GM23338 (cell line): ENCODE data around the gene MOSMO. TPM values are rescaled to one million over a fixed set of nuclear protein-coding genes. Genes with fewer than 3 reads are reported as not detected.

Source experiments
- ATAC-seq: fragments of 200-7000 bp; cut with Tn5 transposase; 3 replicates; pipeline ENCODE4 v1.9.1; 2020
- DNase-seq: peaks from one replicate; pipeline ENCODE4 v3.0.0-alpha.2; 2015; ENCODE audit warnings: low spot score
- H2AFZ ChIP-seq: fragments of 200-600 bp; sonication (generic); 2 replicates; pipeline ENCODE4 v1.8.0; 2016; ENCODE audit warnings: antibody characterized with exemption, mild to moderate bottlenecking, moderate library complexity
- H3F3A ChIP-seq: fragments of 200-600 bp; sonication (generic); replicated peaks from 2 replicates; pipeline ENCODE4 v1.8.0; 2017; ENCODE audit warnings: antibody characterized with exemption, mixed run types, low read depth
- H3K27ac ChIP-seq: fragments of 200-600 bp; sonication (generic); 2 replicates; pipeline ENCODE4 v1.6.1; 2016; ENCODE audit warnings: low read depth
- H3K27me3 ChIP-seq: fragments of 200-600 bp; sonication (generic); 2 replicates; pipeline ENCODE4 v1.8.0; 2016; ENCODE audit warnings: mild to moderate bottlenecking, mixed run types, moderate library complexity; ENCODE audit not compliant: insufficient read depth
- H3K36me3 ChIP-seq: fragments of 200-600 bp; sonication (generic); 2 replicates; pipeline ENCODE4 v1.8.0; 2016; ENCODE audit warnings: mild to moderate bottlenecking; ENCODE audit not compliant: insufficient read depth
- H3K4me1 ChIP-seq: fragments of 200-600 bp; sonication (generic); 2 replicates; pipeline ENCODE4 v1.8.0; 2016; ENCODE audit warnings: mild to moderate bottlenecking, moderate library complexity; ENCODE audit not compliant: insufficient read depth
- H3K4me2 ChIP-seq: fragments of 200-600 bp; sonication (generic); 2 replicates; pipeline ENCODE4 v1.7.1; 2017; ENCODE audit warnings: mixed run types
- H3K4me3 ChIP-seq: fragments of 200-600 bp; sonication (generic); 2 replicates; pipeline ENCODE4 v1.6.1; 2016; ENCODE audit warnings: mixed run types
- H3K79me2 ChIP-seq: fragments of 200-600 bp; sonication (generic); replicated peaks from 2 replicates; pipeline ENCODE4 v1.8.0; 2017; ENCODE audit warnings: mild to moderate bottlenecking; ENCODE audit not compliant: insufficient read depth
- H3K9me2 ChIP-seq: fragments of 200-600 bp; sonication (generic); 2 replicates; pipeline ENCODE4 v1.8.0; 2017; ENCODE audit not compliant: insufficient read depth
- H4K20me1 ChIP-seq: fragments of 200-600 bp; sonication (generic); replicated peaks from 2 replicates; pipeline ENCODE4 v1.8.0; 2017; ENCODE audit warnings: mild to moderate bottlenecking; ENCODE audit not compliant: insufficient read depth
- H3K27ac Mint-ChIP-seq: 2 replicates; pipeline ENCODE4 v1.8.0; 2020; ENCODE audit warnings: inconsistent platforms, mild to moderate bottlenecking, moderate library complexity, mixed read lengths
- H3K27me3 Mint-ChIP-seq: 3 replicates; pipeline ENCODE4 v1.8.0; 2022; ENCODE audit warnings: low read depth, mild to moderate bottlenecking, moderate library complexity, mixed read lengths, inconsistent platforms; ENCODE audit not compliant: insufficient read depth, poor library complexity
- H3K36me3 Mint-ChIP-seq: 3 replicates; pipeline ENCODE4 v1.8.0; 2021; ENCODE audit warnings: low read depth, mild to moderate bottlenecking, inconsistent platforms, moderate library complexity, mixed read lengths
- H3K4me1 Mint-ChIP-seq: 3 replicates; pipeline ENCODE4 v1.8.0; 2020; ENCODE audit warnings: mild to moderate bottlenecking, inconsistent platforms, mixed read lengths
- H3K4me3 Mint-ChIP-seq: 3 replicates; pipeline ENCODE4 v1.8.0; 2021; ENCODE audit warnings: moderate library complexity, mild to moderate bottlenecking, inconsistent platforms, mixed read lengths
- H3K9me3 Mint-ChIP-seq: 3 replicates; pipeline ENCODE4 v1.8.0; 2020; ENCODE audit warnings: moderate library complexity, mild to moderate bottlenecking, inconsistent platforms, mixed read lengths
- CREB1 ChIP-seq: fragments of 250-450 bp; sonication (Bioruptor Pico); IDR thresholded peaks from 2 replicates; pipeline ENCODE4 v1.5.0; 2020; ENCODE audit warnings: low read depth, mild to moderate bottlenecking, moderate library complexity
- CTCF ChIP-seq, 2 experiments: fragments of 200-600 bp in 1 of 2; sonication (generic) in 1 of 2; conservative IDR thresholded peaks; 2 replicates each; pipeline versions ENCODE4 v1.5.1 to v1.6.1; 2016 to 2017; ENCODE audit warnings: antibody characterized with exemption in 2 of 2, low read depth in 2 of 2, mild to moderate bottlenecking in 2 of 2, moderate library complexity in 1 of 2
- EZH2 ChIP-seq: fragments of 200-600 bp; sonication (generic); IDR thresholded peaks from one replicate; pipeline ENCODE4 v1.8.0; 2017; ENCODE audit warnings: antibody characterized with exemption, mild to moderate bottlenecking, low read depth; ENCODE audit not compliant: unreplicated experiment
- EZH2phosphoT487 ChIP-seq: fragments of 200-600 bp; sonication (generic); IDR thresholded peaks from one replicate; pipeline ENCODE4 v1.8.1; 2018; ENCODE audit warnings: antibody characterized with exemption; ENCODE audit not compliant: unreplicated experiment
- NANOG ChIP-seq: IDR thresholded peaks from 2 replicates; pipeline ENCODE4 v1.6.1; 2016; ENCODE audit warnings: antibody characterized with exemption, borderline replicate concordance
- POLR2AphosphoS5 ChIP-seq: IDR thresholded peaks from 2 replicates; pipeline ENCODE4 v1.6.1; 2016; ENCODE audit warnings: antibody characterized with exemption, low read depth
- ZNF114 ChIP-seq: fragments of 250-450 bp; sonication (Bioruptor Pico); IDR thresholded peaks from 2 replicates; pipeline ENCODE4 v1.5.0; 2020; ENCODE audit warnings: mild to moderate bottlenecking, moderate library complexity
- ZNF331 ChIP-seq: fragments of 250-450 bp; sonication (Bioruptor Pico); IDR thresholded peaks from 2 replicates; pipeline ENCODE4 v1.5.0; 2020; ENCODE audit warnings: low read depth, mild to moderate bottlenecking, moderate library complexity
- ZNF462 ChIP-seq: fragments of 250-450 bp; sonication (Bioruptor Pico); IDR thresholded peaks from 2 replicates; pipeline ENCODE4 v1.5.0; 2020; ENCODE audit warnings: mild to moderate bottlenecking, moderate library complexity
- polyA plus RNA-seq: library from polyadenylated mRNA; unstranded; fragments of >200 nt; fragmentation: Nextera tagmentation; extraction: Ambion mirVana; gene quantifications from 2 replicates; pipeline ENCODE4 v1.2.1, GENCODE V29; 2016
- total RNA-seq: library from RNA; depleted of rRNA; stranded (reverse); fragments of >200 nt; shearing (Covaris generic); gene quantifications from 2 replicates; pipeline ENCODE4 v1.2.3, GENCODE V29; 2014

MOSMO gene
- total and polyA plus RNA-seq, 2 experiments from 2014 or later: 8.7 to 19.2 TPM

GRCh38 chr16:22053921-22054341 lies 46.0 kb downstream of the MOSMO start (continued):
- no peak for TF ChIP-seq CTCF (conservative IDR thresholded peaks at IDR 0.05; ENCODE audit: low read depth in 2 of 2)
- no peak for TF ChIP-seq EZH2
- TF ChIP-seq NANOG: no peak
- no peak for TF ChIP-seq ZNF331 (CRISPR knock-in tag)
- no peak for TF ChIP-seq POLR2AphosphoS5

- ATAC-seq (no peak), DNase-seq (no peak)
- no peaks in the 10 kb centered on the region for H3K36me3 ChIP-seq
- peaks cover 3% of the 10 kb centered on the region; the same call in 1 of the 2 replicates for H3K4me1 ChIP-seq
- H3F3A ChIP-seq: no peaks in the 10 kb centered on the region
- Mint-ChIP-seq H3K27ac (peak overlapping the region; percentile 62; the same call in 1 of the 2 replicates), H3K4me3 (no peak overlapping the region), H3K4me1 (peaks cover 2% of the 10 kb centered on the region; the same call in 2 of the 3 replicates), H3K9me3 (no peaks in the 10 kb centered on the region), H3K27me3 (no peaks in the 10 kb centered on the region), H3K36me3 (0 out of 3 replicates have a peak, but pooled peaks cover 3% of the 10 kb centered on the region)
- no peak overlapping the region for H3K4me2 ChIP-seq
- H3K79me2 ChIP-seq: peaks cover 32% of the 10 kb centered on the region
- H3K27me3 ChIP-seq: no peaks in the 10 kb centered on the region
- peaks cover 22% of the 10 kb centered on the region; the same call in 1 of the 2 replicates for H4K20me1 ChIP-seq
- no peaks in the 10 kb centered on the region for H3K9me2 ChIP-seq
- no peak overlapping the region for H3K4me3 ChIP-seq
- no peak overlapping the region for H2AFZ ChIP-seq
- H3K27ac ChIP-seq: no peak overlapping the region
- TF ChIP-seq CTCF (conservative IDR thresholded peaks at IDR 0.05; ENCODE audit: low read depth in 2 of 2) (no peak), ZNF114 (CRISPR knock-in tag) (no peak), EZH2phosphoT487 (no peak), ZNF462 (CRISPR knock-in tag) (no peak), CREB1 (CRISPR knock-in tag) (no peak), NANOG (no peak), EZH2 (no peak)
Measured at GRCh38 chr16:22054847-22055590, 47.1 kb downstream of the MOSMO start.
